ENCODE data around the gene FBXO15. TPM values are rescaled to one million over a fixed set of nuclear protein-coding genes. Genes with fewer than 3 reads are reported as not detected.

The FBXO15 gene, protein sequence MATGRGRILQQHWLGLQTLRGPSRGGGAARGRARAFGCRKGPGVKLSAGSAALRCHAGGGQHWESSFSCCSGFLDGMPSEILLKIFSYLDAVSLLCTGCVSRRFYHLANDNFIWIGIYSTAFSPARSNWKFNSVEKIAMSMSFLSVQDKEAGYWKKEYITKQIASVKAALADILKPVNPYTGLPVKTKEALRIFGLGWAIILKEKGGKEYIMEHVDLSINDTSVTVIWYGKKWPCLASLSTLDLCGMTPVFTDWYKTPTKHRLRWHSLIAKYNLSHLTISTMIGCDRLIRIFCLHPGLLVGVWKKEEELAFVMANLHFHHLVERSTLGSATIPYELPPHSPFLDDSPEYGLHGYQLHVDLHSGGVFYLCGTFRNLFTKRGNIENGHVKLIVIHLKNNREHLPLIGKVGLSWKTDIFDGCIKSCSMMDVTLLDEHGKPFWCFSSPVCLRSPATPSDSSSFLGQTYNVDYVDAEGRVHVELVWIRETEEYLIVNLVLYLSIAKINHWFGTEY
- polyA plus RNA-seq (ENCODE audit: insufficient read length in 3 of 3), result 1 to 10 TPM; 5.4 to 7.0 (median 6.7) TPM

DNA sequence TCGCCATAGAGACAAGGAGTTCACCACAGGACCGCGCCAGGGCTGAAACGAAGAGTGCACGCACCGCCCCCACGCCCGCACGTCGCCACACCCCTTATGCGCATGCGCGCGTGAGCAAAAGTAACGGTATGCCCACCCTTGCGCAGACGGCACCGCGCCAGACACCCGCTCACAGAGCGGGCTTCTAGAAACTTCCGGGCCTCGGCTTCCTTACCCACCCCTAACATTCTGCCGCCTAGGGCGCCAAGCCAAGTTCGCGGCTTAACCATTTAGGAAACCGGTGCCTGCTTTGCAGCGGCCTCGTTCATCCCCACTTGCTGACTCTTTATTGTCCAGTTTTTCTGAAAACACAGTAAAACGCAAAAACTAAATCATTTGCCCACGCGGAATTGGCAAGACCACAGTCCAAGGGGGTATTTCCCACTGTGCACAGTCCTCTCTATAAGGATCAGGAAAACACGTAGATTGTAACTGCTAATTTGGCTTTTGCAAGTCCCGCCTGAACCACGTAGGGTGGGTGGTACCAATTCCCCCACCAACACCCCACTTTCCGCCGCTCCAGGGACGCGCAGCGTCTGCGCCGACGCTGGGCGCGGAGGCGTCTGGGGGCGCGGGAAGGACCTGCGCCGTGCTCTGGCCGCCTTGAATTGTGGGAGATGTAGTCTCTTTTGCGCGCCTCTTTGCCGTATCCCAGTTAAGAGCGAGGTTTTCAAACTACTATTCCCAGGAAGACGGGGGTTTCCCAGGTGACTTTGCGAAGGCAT is at the start of gene FBXO15, which contains the start of gene TIMM21:
FBXO15 (minus strand) TSS at position 56 of the 764 bp plus-strand sequence; CDS start at position 7, 49 bp downstream.
TIMM21 (plus strand) TSS at position 745 of the 764 bp plus-strand sequence. CDS start 286 bp downstream, outside the sequence.
- peak; percentile 92 to 95 (median 92) for DNase-seq (ENCODE audit: low read depth in 3 of 3, low spot score in 2 of 3)

DNA sequence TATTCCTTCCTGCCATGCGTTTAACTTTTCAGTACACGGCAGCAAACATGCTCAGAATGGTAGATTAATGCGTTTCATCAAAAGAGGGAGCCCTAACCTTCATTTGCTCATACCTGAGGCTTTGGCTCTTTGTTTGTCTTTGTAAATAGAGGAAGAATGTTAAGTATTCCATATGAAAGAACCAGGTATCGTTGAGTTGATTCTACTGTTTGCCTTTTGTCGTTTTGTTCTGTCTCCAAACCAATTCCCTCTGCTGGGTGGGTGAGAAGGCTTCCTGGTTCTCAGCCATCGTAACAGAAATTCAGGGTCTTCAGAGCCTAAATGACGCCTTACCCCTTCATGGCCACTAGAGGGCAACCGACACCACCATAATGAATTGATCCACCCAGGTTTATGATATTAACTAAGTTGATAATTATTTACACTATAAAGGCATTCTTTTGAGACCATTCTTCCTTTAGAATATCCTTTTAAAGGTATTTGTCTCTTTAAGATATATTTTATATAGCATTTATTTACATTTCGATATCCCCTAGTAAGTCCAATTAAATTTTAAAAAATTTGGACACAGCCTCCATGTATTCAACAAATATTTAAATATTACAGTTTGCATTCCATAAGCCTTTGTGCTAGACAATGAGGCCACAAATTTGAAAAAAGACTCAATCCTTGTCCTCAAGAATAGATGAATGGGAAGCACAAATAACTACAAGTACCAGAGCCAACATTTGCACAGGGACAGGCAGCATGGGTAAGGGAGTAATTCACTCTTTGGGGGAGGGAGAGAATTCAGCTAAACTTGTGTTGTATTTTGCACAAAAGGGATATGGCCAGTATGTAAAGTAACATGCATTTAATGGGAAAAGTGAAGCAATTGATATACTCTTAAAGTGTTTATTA is 48.8 kb upstream of the FBXO15 start:
- DNase-seq (ENCODE audit: low read depth in 3 of 3, low spot score in 2 of 3), result peak; percentile 57 to 72 (median 60)

DNA sequence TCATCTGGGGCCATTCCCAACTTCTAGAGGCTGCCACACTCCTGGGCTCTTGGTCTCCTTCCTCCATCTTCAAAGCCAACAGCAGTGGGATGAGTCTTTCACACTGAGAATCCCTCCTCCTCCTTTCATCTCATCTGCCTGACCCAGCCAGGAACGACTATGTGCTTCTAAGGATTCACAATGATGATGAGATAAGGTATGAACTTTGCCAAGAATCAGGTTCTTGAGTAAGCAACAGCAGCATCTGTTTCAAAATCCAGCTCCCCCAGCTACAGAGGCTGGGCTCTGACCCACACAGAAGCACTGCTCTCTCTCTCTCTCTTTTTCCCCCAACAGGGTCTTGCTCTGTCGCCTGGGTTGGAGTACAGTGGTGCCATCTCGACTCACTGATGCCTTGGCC is 47.1 kb upstream of the FBXO15 start:
- no peak for DNase-seq (ENCODE audit: low read depth in 3 of 3, low spot score in 2 of 3)

DNA sequence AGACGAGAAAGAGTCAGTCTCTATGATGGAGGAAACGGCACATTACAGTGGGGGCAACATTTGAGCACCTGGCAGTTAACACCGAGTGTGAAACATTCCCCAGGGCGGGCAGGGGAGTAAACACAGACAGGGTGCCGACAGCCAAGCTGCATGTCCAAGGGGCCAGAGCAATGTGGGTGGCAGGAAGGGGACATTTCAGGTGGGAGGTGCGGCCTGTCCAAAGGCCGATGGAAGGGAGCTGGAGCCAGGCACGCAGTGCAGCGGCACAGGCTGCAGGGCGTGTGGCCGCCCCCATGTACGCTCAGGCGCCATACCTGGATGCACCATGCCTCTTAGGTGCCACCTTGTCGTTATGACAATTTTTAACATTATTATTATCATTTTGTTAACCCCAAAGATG is 43.9 kb upstream of the FBXO15 start:
- DNase-seq (ENCODE audit: low read depth in 3 of 3, low spot score in 2 of 3), result no peak

DNA sequence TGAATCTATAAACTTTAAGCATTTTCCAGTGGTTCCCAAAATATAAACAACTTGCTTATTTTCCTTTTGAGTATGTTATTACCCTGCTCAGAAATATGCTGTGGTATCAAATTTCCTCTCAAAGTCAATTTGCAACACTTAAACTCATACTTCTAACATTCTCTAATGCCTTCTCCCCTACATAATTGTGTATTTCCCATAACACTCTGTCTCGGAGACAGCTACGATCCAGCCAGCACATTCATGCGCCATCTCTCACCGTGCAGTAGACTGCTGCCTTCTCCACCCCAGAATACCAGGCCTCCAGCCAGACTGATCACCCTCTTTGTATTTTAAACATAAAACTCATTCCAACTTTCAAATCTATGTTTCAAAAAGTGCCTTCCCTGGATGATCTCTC is 42.5 kb upstream of the FBXO15 start:
- DNase-seq (ENCODE audit: low read depth in 3 of 3, low spot score in 2 of 3), result no peak

DNA sequence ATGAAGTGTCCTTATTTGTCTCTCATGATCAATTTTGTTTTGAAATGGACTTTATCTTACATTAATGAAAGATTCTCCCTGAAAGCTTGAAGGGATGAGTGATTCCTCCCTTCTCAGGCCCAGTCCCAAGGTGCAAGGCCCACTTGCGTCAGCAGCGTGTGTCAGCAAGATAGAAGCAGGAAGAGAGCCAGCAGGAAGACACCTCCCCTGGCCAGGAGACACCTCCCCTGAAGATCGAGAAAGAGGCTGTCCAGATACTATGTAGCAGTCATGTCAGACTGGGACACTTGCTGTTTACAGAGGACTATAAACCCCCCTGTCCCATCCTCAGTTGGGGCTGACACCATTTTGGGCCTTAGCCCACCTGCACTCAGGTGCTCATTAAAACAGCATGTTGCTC is 39.0 kb upstream of the FBXO15 start:
- no peak for DNase-seq (ENCODE audit: low read depth in 3 of 3, low spot score in 2 of 3)

DNA sequence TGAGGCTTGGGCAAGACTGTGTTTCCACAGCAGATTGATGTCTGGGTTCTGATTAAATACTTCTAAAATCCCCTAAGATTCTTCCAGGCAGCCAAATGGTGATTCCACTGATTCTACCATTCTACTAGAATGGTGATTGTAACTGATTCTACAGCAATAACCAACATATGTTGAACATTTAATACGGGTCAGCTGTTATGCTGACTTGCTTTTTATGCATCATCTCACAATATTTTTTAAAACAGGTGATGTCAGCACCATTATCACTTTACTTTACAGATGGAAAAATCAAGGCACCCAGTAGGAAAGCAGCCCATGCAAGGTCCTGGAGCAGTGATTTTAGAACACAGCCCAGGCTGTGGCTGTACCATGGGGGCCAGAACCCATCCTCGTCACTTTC is 38.2 kb upstream of the FBXO15 start:
- no peak for DNase-seq (ENCODE audit: low read depth in 3 of 3, low spot score in 2 of 3)

DNA sequence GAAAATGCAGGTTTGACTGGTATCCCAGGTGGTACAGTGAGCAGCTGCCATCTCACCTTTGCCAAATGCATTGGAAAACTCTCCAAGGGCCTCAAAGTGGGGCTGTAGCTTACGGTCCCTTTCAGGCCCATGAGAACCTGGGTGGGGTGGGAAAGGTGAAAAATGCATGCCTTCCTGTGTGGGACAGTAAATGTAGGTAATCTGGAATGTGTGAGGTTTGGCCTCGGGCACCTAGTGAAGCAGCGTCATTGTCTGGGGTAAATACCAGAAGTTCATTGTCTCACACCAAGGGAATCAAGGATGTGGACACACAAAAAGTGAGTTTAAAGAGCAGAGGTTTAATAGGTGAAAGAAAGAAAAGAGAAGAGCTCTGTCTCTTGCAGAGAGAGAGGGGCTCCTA is 37.2 kb upstream of the FBXO15 start:
- no peak for DNase-seq (ENCODE audit: low read depth in 3 of 3, low spot score in 2 of 3)

DNA sequence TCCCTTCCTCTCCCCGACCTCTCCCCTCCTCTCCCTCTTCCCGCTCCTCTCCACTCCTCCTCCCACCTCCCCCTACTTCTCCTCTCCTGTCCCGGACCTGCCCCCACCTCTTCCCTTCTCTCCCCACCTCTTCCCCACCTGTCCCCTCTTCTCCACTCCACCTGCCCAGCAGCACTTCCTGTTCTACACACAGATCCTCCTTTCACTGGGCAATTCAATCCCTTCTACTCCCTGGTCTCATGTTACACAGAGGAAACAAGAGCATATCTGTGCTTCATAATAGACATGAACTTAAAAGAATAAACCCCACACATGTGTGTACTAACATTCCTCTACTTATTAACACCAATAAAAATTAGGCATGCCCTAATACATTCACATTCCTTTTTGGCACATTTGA is 35.5 kb upstream of the FBXO15 start:
- DNase-seq (ENCODE audit: low read depth in 3 of 3, low spot score in 2 of 3), result no peak

DNA sequence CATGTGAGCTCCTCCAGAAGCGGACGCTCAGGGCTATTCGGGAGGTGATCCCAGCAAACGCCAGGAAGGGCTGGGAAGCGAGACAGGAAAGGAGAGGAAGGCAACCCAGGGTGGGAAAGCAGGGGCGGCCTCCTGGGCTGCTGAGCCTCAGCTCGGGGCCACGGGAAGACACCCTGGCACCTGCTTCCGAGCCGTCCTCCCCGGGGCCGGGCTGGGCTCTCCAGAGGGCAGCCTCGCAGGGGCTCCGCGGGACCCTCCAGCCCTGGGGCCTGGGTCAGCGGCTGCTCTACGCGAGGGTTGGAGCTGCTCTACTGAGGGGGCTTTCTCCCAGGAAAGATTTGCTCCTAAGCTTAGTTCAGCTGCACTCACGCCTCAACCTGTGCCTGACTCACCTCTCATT is 34.7 kb upstream of the FBXO15 start:
- no peak for DNase-seq (ENCODE audit: low read depth in 3 of 3, low spot score in 2 of 3)

DNA sequence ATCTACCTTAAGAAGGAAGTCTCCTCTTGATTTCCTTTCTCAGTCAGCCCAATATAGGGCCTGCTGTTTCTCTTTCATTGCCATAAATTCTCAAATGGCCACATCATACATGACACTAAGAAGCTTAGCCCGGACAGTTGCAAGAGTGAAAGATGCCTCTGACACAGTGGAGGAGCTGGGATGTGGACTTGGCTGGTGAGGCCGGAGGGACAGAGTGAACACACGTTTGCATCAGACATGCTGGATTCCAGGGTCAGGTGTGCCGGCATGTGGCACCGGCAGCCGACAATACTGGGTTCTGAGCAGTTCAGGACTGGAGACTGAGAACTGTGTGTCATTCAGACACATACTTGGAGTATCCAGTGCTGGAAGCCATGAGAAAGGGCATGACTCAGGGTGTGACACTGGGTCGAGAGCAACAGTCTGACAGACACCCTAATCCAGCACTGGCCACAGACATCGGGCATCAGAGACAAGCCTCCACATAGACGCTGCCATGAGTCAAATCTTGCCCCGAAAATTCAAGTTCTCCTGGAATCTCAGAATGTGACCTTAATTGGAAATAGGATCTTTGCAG is 32.1 kb upstream of the FBXO15 start:
- DNase-seq (ENCODE audit: low read depth in 3 of 3, low spot score in 2 of 3), result no peak

DNA sequence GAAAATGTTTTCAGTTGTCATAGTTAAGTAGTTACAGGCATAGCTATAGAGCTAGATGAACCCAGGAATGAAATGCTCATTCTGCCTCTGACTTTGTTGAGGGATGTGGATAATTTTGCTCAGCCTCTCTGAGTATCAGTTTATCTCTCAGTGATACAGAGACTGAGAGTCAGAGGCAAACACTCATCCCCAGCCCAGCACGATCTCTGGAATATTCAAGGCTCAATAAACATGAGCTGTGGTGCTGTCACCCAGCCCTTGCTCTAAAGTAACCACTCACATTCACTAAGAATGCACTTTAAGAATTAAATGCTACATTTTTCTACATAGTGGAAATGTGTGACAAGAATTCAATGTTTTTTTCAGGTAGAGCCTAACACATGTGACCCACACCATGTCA is 31.2 kb upstream of the FBXO15 start:
- no peak for DNase-seq (ENCODE audit: low read depth in 3 of 3, low spot score in 2 of 3)

DNA sequence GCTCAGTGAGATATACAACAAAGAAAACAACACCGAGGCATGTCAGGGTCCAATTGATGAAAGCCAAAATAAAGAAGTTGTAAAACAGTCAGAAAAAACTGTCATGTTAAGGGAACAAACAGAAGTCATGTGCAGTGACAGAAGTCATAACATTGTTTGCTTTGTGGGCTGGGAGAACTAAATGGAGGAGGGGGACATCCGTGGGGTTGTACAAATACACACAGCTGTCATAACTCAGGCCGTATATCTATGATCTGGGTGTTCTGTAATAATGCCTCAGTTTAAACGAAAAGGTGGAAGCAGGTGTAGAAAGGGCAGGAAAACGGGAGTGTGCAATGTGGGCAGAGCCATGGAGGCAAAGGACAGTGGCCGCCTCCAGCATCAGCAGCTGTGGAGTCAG is 28.0 kb upstream of the FBXO15 start:
- no peak for DNase-seq (ENCODE audit: low read depth in 3 of 3, low spot score in 2 of 3)

DNA sequence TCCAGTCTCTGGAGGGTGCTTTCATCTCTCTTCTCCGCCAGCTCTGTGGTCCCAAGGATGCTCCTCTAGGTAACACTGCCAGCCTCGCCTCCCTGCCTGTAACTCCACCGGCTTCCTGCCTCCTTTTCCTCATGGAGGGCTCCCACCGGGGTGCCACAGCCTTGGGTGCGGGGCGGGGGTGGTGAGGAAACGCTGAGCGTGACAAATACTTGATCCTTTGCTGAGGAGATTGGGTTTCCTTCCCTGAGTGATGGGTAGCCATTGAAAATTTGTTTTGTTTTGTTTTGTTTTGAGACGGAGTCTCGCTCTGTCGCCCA is 25.8 kb upstream of the FBXO15 start:
- no peak for DNase-seq (ENCODE audit: low read depth in 3 of 3, low spot score in 2 of 3)

DNA sequence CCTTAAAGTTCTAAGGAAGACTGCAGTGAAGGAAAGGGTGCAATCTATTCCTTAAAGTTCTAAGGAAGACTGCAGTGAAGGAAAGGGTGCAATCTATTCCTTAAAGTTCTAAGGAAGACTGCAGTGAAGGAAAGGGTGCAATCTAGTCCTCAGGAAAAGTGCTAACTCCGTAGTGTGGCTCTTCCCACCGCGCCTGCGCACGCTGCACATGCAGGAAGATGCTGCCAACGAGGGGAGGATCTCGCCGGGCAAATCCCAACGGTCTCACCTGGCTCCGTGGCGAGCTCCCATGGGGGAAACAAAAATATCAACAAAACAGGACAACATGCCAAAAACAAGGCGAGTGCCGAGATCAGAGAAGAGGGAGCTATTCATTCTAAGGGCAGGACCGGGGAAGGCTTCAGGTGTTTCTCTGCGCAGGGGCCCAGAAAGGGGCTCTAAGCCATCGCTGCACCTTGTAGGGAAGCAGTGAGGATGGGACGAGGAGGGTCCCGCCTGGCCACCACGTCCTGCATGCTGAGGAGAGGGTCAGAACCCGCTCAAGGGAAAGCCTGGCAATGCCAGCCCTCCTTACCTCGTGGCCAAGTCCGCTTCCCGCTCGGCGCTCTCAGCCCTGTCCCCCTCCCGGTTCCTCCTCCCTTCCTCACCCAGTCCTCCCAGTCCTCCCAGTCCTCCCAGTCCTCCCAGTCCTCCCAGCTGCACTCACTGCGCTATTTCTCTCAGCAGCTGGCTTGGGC is 25.2 kb upstream of the FBXO15 start:
- no peak for DNase-seq (ENCODE audit: low read depth in 3 of 3, low spot score in 2 of 3)

DNA sequence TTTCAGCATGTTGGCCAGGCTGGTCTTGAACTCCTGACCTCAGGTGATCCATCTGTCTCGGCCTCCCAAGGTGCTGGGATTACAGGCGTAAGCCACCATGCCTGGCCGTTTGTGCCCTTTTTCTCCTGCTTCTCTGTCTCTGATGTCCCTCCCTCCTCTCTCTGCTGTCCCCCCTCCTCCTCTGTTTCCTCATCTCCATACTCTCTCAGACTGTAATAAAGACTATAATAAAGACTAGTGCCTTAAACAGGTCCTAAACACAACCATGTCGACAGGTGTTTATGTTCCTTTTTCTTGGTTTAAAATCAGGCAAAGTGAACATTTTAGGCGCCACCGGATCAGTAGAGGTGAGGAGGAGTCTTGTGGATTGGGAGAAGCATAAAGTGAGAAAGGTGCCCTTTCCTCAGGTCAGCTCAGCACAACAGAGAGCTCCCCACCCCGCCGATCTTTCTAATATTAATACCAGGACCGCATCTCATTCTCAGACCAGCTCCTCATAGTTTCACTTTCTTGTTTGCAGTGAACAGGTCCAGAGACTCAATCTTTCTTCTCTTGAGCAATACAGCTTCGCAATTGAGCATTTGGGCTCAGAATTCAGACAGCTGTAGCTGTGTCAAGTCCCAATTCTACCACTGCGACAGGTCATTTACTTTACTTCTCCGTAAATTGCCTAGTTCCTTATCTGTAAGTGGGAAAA is 24.4 kb upstream of the FBXO15 start:
- DNase-seq (ENCODE audit: low read depth in 3 of 3, low spot score in 2 of 3), result no peak

DNA sequence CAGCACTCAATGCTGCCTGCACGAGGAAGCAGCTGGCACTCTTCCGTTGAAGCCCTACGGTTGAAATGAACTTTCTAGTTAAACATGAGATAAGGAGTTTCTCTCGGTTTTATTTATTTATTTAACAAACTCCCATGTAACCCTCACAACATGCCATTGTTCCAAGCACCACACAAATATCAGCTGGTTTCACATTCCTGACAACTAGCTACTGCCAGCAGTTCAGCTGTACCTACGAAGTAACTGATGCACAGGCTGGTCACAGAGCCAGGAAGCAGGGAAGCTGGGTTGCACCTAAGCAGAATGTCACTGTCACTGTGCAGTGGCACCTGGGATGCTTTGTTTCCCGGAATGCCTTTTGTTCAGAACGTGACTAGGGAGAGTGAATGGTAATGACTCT is 18.8 kb upstream of the FBXO15 start:
- DNase-seq (ENCODE audit: low read depth in 3 of 3, low spot score in 2 of 3), result no peak

DNA sequence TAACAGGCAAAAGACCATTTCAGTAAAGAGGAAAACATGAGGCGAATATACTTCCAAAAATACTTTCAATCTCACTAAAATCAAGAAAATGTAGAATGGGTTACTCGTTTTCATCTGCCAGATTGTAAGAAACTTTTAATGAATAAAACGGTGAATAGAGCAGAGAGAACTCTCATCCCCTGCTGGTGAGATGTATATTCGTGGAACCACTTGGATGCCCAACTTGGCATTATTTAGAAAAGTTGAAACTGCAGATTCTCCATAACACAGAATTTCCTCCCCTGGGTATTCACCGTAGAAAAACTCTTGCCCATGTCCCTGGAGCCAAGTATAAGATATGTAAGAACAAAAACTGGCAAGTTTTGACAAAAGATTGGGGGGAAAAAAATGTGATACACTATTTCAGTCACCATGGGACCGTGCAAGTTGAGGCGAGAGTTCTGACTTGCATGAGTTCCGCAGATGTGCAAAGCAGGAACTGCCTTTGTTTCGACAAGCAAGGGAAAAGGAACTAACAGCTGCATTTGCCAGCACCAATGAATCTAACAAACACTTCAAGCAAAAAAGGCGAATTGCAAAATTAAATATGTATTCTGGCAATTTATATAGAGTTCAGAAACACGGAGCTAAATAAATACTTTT is 15.5 kb upstream of the FBXO15 start:
- no peak for DNase-seq (ENCODE audit: low read depth in 3 of 3, low spot score in 2 of 3)

DNA sequence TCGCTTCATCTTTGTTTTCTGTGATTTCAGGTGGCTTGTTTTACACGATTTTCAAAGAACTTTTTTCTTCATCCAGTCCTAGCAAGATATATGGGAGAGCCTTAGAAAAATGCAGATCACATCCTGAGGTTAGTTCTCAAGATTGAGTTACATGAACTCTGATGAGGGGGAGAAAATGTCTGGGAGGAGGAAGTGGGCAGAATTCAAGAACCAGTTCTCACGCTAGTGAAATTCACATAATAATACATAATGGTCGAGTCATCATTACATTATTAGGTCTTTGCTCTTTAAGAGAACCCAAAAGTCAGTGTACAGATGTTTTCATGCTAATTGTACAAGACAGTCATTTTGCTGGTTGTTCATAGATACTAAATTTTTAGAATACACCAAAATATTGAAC is 7.6 kb upstream of the FBXO15 start:
- DNase-seq (ENCODE audit: low read depth in 3 of 3, low spot score in 2 of 3), result no peak
